Measurements from ENCODE around the gene SORCS2. TPM values are rescaled to one million over a fixed set of nuclear protein-coding genes. Genes with fewer than 3 reads are reported as not detected.

Gene SORCS2
- total RNA-seq, 2 donors from 2014 or later = 0.21 to 0.92 TPM

DNA sequence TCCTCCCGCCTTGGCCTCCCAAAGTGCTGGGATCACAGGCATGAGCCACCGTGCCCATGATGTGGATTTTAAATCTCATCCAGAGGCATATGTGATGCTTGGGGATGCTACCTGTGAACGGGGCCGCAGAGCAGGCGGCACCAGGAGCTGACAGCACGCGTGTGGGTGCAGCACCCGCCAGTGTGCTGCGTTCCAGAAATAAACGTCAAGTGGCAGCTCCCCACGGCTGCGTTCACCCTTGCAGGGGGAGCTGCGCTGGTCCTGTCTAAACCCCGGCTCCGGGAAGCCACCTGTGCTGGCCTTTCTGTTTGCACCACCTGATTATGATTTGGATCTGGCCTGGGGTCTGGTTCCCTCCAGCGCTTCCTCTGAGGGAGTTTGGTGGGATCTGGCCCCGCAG lies 77.8 kb downstream of the SORCS2 start:
- intact Hi-C loops (cut with DNase I, micrococcal nuclease) = no loop called here
- no peak for DNase-seq
- no peak for ATAC-seq

GRCh38 chr4:7272404-7272803 lies 80.1 kb downstream of the SORCS2 start:
- DNase-seq = no peak
- ATAC-seq = no peak
- intact Hi-C loops (cut with DNase I, micrococcal nuclease) = no loop called here

GRCh38 chr4:7273738-7274297 lies 81.5 kb downstream of the SORCS2 start:
- ATAC-seq (no peak), DNase-seq (no peak)
- intact Hi-C loops (cut with DNase I, micrococcal nuclease) = no loop called here

- ATAC-seq = no peak
- intact Hi-C loops (cut with DNase I, micrococcal nuclease) = no loop called here
- DNase-seq = no peak
Observed at GRCh38 chr4:7275067-7275466, 82.7 kb downstream of the SORCS2 start.

DNA sequence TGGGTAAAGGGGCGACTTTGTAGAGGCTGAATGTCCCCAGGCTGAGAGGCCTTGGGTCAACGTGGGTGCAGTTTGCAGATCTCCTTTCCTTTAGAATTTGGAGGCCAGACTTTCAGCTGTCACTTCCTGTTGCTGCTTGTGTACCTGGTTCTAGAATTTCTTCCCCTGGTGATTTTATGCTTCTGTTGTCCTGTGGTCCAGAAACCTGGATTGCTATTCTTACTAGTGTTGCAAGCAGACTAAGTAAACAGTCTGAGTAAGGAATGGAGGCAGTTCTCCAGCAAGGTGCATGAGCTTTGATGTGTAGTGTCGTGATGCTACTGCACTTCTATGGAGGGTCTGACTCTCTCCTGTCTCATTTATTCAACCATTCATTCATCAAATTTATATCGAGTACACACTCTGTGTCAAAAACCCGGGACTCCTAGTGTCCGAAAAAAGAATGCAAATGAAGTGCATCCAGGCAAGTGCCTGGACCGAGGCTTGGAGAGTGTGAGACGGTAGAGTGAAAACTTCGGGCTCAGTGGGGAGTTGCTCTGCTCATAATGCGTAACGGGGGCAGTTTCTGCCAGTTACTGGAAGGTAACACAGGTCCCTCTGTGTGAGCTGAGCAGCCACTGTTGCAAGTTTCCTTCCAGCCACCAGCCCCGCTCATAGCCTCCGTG lies 83.3 kb downstream of the SORCS2 start:
- ATAC-seq = no peak

GRCh38 chr4:7276515-7276914 lies 84.2 kb downstream of the SORCS2 start:
- intact Hi-C loops (cut with DNase I, micrococcal nuclease) = no loop called here
- ATAC-seq (no peak), DNase-seq (no peak)

More for the DNA sequence above, 83.3 kb downstream of the SORCS2 start:
- no peak for DNase-seq
- intact Hi-C loops (cut with DNase I, micrococcal nuclease) = no loop called here

GRCh38 chr4:7278071-7278765 lies 85.9 kb downstream of the SORCS2 start:
- intact Hi-C loops (cut with DNase I, micrococcal nuclease) = no loop called here
- DNase-seq (no peak), ATAC-seq (no peak)

DNA sequence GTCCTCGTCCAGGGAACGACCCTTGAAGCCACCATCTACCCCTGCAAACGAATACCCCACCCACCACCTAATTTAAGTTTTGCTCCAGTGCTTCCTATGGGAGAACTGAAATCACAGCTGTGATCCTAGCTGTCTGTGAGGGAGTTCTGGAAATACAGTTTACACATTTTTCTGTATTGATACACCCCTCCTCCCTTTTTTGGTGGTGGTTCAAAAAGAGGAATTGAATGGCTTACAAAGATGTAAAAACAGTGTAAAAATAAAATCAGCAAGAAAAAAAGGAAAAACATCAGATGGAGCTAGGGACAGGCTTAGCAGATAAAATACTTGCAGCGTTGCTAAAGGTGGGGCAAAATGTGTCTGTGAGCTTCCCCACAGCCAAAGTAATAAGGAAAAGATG lies 86.6 kb downstream of the SORCS2 start:
- DNase-seq = no peak
- intact Hi-C loops (cut with DNase I, micrococcal nuclease) = no loop called here
- no peak for ATAC-seq

DNA sequence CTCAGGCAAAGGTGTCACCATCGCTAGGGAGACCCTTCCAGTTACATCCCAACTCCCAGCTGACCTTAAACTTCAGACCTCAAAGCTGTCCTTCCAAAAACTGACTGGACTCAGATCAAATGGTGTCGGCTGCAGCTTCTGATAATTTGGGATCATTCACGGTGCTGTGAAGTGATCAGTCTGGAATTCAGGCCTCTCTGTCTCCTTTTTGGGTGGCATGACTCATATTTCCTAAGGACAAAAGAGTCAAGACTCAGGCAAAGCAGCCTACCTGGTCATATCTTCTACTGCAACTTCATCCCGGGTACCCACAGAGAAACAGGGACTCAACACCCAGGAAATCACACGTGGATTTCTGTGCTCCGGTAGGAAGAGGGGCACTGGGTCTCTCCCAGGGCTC lies 87.6 kb downstream of the SORCS2 start:
- intact Hi-C loops (cut with DNase I, micrococcal nuclease) = no loop called here
- ATAC-seq (no peak), DNase-seq (no peak)

DNA sequence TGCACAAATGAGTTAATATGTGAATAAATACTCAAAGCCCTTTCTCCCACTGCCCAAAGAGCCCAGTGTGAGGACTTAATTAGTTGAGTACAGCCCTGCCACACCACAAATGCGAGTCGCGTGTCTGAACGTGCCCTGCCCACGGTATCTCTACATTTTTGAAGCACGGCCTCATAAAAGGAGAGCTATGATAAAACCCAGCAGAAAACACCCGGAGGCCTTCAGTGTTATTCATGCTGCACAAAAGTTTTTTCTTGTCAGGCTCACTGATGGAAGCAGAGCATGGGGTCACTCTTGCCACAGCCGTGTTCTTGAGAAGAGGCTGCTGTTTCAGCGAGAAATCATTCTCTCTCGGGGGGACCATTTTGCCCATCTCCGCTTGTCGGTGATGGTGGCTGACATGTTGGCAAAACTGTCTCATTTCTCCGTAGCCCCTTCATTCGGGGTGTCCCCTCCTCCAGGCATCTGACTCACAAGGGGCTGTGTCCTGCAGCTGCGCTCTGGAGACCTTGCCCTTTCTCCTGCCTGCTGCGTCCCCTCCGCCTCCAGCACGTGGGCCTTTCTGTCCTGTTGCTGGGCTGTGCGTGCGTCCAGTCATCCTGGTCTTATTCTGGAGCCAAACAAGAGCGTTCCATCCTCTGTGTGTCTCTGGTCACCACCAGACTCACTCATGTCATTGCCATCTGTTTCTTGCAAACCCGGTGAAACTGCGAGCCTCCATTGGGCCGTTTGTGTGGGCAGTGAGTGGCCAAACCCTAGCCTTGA lies 88.8 kb downstream of the SORCS2 start:
- intact Hi-C loops (cut with DNase I, micrococcal nuclease) = no loop called here

GRCh38 chr4:7281691-7282665 lies 89.6 kb downstream of the SORCS2 start:
- intact Hi-C loops (cut with DNase I, micrococcal nuclease) = no loop called here
- DNase-seq = no peak
- ATAC-seq = no peak

More for the DNA sequence above, 88.8 kb downstream of the SORCS2 start:
- no peak for ATAC-seq
- DNase-seq = no peak

DNA sequence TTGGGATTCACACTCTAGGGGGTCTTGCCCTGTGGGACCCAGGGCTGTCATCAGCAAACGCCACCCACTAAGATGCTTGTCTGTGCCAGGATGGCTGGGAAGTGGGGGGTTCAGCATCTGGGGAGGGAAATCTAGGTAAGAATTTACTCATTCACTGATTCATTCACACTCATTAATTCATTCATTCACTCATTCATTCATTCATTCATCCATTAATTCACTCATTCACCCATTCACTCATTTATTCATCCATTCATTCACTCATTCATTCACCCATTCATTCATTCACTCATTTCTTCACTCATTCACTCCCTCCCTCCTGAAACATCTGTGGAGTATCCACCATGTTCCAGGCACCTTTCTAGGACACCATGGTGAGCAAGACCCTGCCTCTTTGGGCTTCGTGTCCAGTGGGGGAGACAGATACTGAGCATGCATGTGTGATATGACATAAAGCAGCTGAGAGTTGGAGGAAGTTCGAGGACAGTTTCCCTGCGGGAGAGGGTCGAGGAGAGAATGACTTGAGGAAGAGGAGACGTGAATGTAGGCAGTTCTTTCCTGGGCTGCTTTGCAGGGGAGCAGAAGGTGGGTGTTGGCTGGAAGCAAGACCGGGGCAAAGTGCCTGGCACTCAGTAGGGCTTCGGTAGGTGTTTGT lies 90.6 kb downstream of the SORCS2 start:
- intact Hi-C loops (cut with DNase I, micrococcal nuclease) = no loop called here
- DNase-seq = no peak
- no peak for ATAC-seq

DNA sequence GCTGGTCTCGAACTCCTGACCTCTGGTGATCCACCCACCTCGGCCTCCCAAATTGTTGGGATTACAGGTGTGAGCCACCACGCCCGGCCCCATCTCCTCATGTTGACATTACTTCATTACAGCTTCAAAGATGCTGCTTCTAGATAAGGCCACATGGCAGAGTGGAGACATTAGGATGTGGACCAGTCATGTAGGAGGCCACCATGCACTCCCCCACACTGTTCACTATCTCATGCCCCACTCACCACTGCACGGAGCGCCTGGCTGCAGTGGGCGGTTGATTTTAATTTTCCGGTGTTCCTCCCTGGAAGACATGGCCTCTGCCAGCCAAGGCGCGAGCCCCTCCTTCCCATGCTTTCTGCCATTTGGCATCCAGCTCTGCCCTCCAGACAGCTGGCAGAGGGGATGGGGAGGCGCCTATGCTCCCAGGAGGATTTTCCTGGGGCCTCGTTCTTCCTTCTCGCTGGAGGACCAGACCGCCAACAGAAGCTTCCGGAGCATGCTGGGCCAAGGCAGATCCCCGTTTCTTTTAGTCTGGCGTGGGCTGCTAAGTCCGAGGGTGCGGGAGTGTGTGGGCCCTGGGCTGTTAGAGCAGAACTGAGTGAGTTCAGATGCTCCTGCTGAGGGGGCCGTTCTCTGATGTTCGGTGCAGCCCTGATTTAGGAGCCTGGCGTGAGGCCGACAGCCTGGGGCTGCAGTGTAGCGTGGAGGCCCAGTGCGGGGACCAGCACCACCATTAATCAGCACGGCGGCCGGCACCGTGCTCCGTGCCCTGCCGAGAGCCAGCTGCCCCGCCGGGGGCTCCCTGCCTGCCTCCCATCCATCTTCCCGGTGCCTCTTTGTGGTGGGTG lies 93.1 kb downstream of the SORCS2 start:
- ATAC-seq (no peak), DNase-seq (no peak)
- intact Hi-C loops (cut with DNase I, micrococcal nuclease) = no loop called here

GRCh38 chr4:7286170-7286569 lies 93.8 kb downstream of the SORCS2 start:
- intact Hi-C loops (cut with DNase I, micrococcal nuclease) = no loop called here
- no peak for DNase-seq
- ATAC-seq = no peak

GRCh38 chr4:7286798-7287197 lies 94.5 kb downstream of the SORCS2 start:
- ATAC-seq = no peak
- intact Hi-C loops (cut with DNase I, micrococcal nuclease) = no loop called here

GRCh38 chr4:7287274-7287917 lies 95.1 kb downstream of the SORCS2 start:
- intact Hi-C loops (cut with DNase I, micrococcal nuclease) = no loop called here
- no peak for ATAC-seq

More at GRCh38 chr4:7286798-7287197, 94.5 kb downstream of the SORCS2 start:
- DNase-seq = no peak

GRCh38 chr4:7287918-7288280 lies 95.6 kb downstream of the SORCS2 start:
- ATAC-seq (no peak), DNase-seq (no peak)
- intact Hi-C loops (cut with DNase I, micrococcal nuclease) = no loop called here

More at GRCh38 chr4:7287274-7287917, 95.1 kb downstream of the SORCS2 start:
- no peak for DNase-seq

Measured in left colon (tissue), 2 donors.